HG02642 (cell line): Measurements from ENCODE around the gene PLTP.
"Not testable (repeated sequence)": the region's sequence is repeated elsewhere in the genome, so short reads cannot be mapped to it uniquely, and the experiment has no call there.

Experiments used
- ATAC-seq: cut with Tn5 transposase; IDR thresholded peaks from one replicate; pipeline ENCODE4 v1.9.1; 2021; ENCODE audit warnings: mild to moderate bottlenecking; ENCODE audit not compliant: unreplicated experiment, poor library complexity

The PLTP gene

GRCh38 chr20:45901332-45901731, 10.6 kb downstream of the PLTP start:
- not testable (repeated sequence) for ATAC-seq

GRCh38 chr20:45899046-45899835, 12.7 kb downstream of the PLTP start:
- no peak for ATAC-seq

DNA sequence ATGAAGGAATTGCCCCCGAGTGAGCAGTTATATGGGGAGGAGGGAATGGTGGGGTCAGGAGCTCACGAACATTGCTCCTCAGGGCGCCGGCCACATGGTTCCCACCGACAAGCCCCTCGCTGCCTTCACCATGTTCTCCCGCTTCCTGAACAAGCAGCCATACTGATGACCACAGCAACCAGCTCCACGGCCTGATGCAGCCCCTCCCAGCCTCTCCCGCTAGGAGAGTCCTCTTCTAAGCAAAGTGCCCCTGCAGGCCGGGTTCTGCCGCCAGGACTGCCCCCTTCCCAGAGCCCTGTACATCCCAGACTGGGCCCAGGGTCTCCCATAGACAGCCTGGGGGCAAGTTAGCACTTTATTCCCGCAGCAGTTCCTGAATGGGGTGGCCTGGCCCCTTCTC, 13.7 kb downstream of the PLTP start:
- ATAC-seq, result no peak

DNA sequence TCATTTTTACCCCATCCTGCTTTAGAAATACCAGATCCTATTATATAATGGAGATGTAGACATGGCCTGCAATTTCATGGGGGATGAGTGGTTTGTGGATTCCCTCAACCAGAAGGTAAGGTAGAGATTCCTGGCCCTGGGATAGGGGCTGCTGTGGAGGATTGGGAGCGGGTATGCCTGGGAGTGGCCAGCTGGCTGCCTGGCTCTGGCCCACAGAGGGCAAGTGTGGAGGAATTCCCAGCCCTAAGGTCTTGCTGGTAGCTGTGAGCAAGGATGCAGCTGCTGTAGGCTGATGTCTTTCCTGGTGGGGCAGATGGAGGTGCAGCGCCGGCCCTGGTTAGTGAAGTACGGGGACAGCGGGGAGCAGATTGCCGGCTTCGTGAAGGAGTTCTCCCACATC, 14.3 kb downstream of the PLTP start:
- ATAC-seq, result no peak

GRCh38 chr20:45897289-45897688, 14.7 kb downstream of the PLTP start:
- ATAC-seq, result no peak

DNA sequence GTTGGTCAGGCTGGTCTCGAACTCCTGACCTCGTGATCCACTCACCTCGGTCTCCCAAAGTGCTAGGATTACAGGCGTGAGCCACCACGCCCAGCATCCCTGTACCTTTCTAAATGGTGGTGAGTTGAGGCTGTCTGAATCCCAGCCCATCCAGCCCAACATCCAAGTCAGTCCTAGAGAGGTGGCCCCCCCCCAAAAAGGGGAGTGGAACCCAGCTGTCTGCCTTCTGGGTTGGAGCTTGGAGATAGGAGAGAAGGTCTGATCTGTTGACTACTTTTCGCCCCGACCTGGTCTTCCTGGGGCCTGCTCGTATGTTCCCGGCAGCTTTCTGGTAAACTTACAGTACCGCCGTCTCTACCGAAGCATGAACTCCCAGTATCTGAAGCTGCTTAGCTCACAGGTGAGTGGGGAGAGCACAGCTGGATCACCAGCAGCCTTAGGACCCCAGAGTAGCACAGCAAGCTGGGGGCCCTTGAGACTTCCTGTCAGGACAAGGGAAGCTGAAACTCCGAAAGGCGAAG, 15.3 kb downstream of the PLTP start:
- no peak for ATAC-seq

DNA sequence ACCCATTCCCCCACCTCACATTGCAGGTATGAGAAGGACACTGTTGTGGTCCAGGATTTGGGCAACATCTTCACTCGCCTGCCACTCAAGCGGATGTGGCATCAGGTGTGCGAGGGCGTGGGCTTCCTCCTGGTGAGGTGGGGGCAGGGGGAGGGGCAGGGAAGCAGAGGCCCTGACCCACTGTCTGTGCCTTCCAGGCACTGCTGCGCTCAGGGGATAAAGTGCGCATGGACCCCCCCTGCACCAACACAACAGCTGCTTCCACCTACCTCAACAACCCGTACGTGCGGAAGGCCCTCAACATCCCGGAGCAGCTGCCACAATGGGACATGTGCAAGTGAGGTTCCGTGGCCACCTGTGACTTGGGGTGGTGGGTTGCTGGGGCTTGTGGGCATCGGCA, 17.2 kb downstream of the PLTP start:
- no peak for ATAC-seq

DNA sequence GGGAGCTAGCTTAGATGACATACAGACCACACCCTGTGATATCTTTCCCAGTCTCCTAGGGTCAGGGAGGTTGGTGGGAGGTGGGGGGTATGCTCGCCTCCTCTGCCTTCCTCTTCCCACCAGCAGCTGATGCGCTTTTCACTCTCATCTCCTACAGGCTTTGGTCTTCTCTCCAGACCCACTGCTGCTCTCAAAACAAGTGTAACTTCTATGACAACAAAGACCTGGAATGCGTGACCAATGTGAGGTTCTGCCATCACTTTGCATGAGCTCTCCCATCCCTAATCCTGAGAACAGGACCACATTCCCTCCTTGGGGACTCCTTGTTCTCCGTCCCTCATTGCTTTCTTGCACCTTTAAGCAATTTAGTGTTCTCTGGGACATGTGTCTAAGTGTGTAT, 18.1 kb downstream of the PLTP start:
- ATAC-seq, result no peak

DNA sequence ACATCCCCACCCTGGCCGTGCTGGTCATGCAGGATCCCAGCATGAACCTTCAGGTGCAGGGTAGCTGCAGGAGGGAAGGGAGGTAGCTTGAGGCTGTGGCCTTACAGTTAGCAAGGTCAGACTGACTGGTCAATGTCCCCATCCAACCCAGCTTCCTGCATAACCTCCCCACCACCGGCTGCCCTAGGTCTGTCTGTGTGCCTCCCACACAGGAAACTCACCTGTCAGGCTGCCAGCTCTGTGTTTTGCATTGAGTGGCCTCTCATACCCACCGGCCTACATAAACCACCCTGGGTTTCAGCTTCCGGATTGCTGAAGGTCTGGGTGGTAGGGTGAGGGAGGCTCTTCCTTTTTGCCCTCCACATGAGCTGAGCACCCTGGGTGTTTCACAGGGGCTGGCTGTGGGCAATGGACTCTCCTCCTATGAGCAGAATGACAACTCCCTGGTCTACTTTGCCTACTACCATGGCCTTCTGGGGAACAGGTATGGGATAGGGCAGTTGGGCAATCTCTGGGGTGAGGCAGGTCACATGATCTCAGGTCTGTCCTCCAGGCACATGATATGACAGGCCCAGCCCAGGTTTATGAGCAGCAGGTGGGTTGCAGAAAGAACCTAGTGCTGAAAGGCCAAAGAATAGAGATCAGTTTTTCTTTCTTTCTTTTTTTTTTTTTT, 19.0 kb downstream of the PLTP start:
- ATAC-seq, result no peak

DNA sequence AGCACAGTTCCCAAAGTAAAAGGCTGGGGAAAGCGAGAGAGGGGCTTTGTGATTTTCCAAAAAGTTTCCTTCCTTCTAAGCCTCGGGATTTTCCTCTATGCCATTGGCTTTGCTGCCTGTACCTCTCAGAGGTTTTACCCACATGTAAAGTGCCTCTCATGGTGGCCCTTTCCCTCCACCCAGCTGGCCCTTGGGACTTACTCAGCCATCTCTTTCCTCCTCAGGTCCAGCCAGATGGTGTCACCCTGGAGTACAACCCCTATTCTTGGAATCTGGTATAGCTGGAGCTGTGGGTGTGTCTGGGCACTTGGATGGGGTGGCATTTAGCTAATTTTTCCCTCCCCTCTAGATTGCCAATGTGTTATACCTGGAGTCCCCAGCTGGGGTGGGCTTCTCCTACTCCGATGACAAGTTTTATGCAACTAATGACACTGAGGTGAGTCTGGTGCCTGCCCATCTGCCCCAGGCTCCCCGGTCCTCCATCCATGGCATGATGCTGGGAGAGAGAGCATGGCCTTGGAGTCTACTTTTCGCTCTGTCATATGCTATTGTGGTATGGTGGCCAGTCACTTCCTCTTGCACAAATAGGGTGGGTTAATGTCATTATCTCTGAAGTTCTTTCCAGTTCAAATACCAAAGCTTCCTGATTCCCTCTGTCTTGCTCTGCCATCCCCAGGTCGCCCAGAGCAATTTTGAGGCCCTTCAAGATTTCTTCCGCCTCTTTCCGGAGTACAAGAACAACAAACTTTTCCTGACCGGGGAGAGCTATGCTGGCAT, 19.7 kb downstream of the PLTP start:
- no peak for ATAC-seq

DNA sequence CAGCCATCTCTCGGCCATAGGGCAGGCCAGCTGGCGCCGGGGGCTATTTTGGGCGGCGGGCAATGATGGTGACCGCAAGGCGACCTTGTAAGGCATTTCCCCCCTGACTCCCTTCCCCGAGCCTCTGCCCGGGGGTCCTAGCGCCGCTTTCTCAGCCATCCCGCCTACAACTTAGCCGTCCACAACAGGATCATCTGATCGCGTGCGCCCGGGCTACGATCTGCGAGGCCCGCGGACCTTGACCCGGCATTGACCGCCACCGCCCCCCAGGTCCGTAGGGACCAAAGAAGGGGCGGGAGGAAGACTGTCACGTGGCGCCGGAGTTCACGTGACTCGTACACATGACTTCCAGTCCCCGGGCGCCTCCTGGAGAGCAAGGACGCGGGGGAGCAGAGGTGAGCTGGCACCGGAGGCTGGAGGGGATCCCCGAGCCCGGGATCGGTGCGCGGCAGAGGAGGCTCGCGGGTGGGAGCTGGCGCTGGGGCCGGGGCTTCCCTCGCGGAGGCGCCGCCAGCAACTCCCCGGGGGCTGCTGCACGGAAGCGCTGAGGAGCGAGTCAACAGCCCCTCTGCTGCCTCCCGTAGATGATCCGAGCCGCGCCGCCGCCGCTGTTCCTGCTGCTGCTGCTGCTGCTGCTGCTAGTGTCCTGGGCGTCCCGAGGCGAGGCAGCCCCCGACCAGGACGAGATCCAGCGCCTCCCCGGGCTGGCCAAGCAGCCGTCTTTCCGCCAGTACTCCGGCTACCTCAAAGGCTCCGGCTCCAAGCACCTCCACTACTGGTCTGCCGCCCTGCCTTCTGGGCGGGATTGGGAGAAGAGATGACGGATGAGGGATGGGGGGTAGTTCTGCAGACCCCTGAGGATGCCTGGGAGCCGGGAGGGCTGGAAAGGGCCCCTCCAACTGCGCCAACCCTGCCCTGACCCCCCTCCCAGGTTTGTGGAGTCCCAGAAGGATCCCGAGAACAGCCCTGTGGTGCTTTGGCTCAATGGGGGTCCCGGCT, 20.7 kb downstream of the PLTP start, which contains the start of the genes CTSA and NEURL2:
Gene CTSA (plus strand): TSS at position 351 of the 999 bp plus-strand sequence. CDS start 234 bp downstream, at position 585.
Gene NEURL2 (minus strand): TSS at position 224 of the 999 bp plus-strand sequence. CDS start 217 bp downstream, at position 7.
- peak; percentile 81 for ATAC-seq

GRCh38 chr20:45890077-45890984, 21.6 kb downstream of the PLTP start:
- ATAC-seq, result peak; percentile 27

DNA sequence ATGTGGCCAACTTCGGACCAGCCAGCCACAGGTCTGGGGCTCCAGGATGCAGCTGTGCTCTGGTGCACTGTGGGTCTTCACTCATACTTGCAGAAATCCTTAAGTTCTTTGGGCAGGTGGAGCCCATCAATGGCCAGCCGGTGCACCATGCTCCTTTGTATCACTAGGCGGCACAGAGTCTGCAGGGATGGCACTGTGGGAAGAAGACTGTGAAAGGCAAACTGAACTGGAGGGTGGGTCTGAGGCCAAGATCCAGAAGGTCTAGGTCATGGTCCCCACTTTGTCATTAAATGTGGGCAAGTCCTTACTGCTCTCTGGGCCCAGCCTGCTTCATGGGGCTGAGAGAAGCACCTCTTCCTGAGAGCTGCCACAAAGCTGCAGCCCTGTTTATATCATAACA, 23.3 kb downstream of the PLTP start:
- ATAC-seq, result no peak

GRCh38 chr20:45887346-45887715, 24.6 kb downstream of the PLTP start, which contains the start of gene SPATA25:
Gene SPATA25 (minus strand): TSS chr20:45887622. CDS start chr20:45887590, 32 bp downstream.
- ATAC-seq, result no peak

- ATAC-seq, result no peak
These were observed 25.2 kb downstream of the PLTP start for GRCh38 chr20:45886590-45887345.

GRCh38 chr20:45883100-45883469, 28.9 kb downstream of the PLTP start:
- ATAC-seq, result no peak

GRCh38 chr20:45882469-45883099, 29.4 kb downstream of the PLTP start:
- ATAC-seq, result no peak
